ENCODE data around the gene CANT1. TPM values are rescaled to one million over a fixed set of nuclear protein-coding genes. Genes with fewer than 3 reads are reported as not detected.

CANT1 gene
- total and polyA plus RNA-seq, 2 of the 13 experiments (the other 11 are each of a cell fraction or from before 2014, with no cell fraction given) = 34.1 to 42.1 TPM

GRCh38 chr17:78962345-78962983 is 47.1 kb downstream of the CANT1 start (continued):
- TF ChIP-seq ADNP (CRISPR knock-in tag; IDR thresholded peaks at IDR 0.05) (peak; percentile 11; the same call in 1 of the 2 replicates), HDAC2 (CRISPR knock-in tag; IDR thresholded peaks at IDR 0.05) (peak; percentile 78), ZSCAN22 (CRISPR knock-in tag; IDR thresholded peaks at IDR 0.05) (no peak), NR2F6 (IDR thresholded peaks at IDR 0.05) (peak; percentile 93), NR2F6 (CRISPR knock-in tag; IDR thresholded peaks at IDR 0.05) (peak; percentile 80), ZBTB26 (CRISPR knock-in tag; IDR thresholded peaks at IDR 0.05; ENCODE audit: borderline replicate concordance) (0 out of 2 replicates have a peak, but pooled peaks have one; percentile 8), SNAPC2 (CRISPR knock-in tag; IDR thresholded peaks at IDR 0.05) (0 out of 2 replicates have a peak, but pooled peaks have one; percentile 72), CSRNP1 (CRISPR knock-in tag; IDR thresholded peaks at IDR 0.05) (no peak), ZNF83 (CRISPR knock-in tag; IDR thresholded peaks at IDR 0.05; ENCODE audit: borderline replicate concordance) (0 out of 2 replicates have a peak, but pooled peaks have one; percentile 71), AHDC1 (CRISPR knock-in tag; IDR thresholded peaks at IDR 0.05; ENCODE audit: borderline replicate concordance) (peak; percentile 82; the same call in 1 of the 2 replicates), ZNF749 (CRISPR knock-in tag; IDR thresholded peaks at IDR 0.05; ENCODE audit: borderline replicate concordance) (no peak), SRSF1 (optimal IDR thresholded peaks at IDR 0.05; ENCODE audit: low read depth, low read length) (no peak), ASH2L (IDR thresholded peaks at IDR 0.05; ENCODE audit: insufficient read length, low read depth, low read length) (peak; percentile 78), CENPT (CRISPR knock-in tag; IDR thresholded peaks at IDR 0.05; ENCODE audit: low read depth) (no peak), DNMT3B (CRISPR knock-in tag; conservative IDR thresholded peaks at IDR 0.05) (no peak), ZNF607 (CRISPR knock-in tag; IDR thresholded peaks at IDR 0.05; ENCODE audit: borderline replicate concordance) (peak; percentile 84; the same call in 1 of the 2 replicates), SAP130 (CRISPR knock-in tag; IDR thresholded peaks at IDR 0.05; ENCODE audit: low read depth) (peak; percentile 81), ZNF451 (CRISPR knock-in tag; IDR thresholded peaks at IDR 0.05) (peak; percentile 83), PCBP2 (optimal IDR thresholded peaks at IDR 0.05; ENCODE audit: low read depth, low read length, poor library complexity, severe bottlenecking) (no peak), ZGPAT (CRISPR knock-in tag; IDR thresholded peaks at IDR 0.05) (peak; percentile 67)
